SJCRH30 (cell line): Measurements from ENCODE around the gene S100A9. TPM values are rescaled to one million over a fixed set of nuclear protein-coding genes. Genes with fewer than 3 reads are reported as not detected.

ENCODE experiments used
- DNase-seq, 2 experiments: peaks; one replicate each; pipeline ENCODE4 v3.0.0-alpha.2; 2015 to 2020
- H3K27ac ChIP-seq: fragments of 250-450 bp; sonication (Bioruptor Pico); 2 replicates; pipeline ENCODE4 v1.5.1; 2020; ENCODE audit warnings: mild to moderate bottlenecking, moderate library complexity
- H3K27me3 ChIP-seq: fragments of 250-450 bp; sonication (Bioruptor Pico); 2 replicates; pipeline ENCODE4 v1.5.1; 2020; ENCODE audit warnings: mild to moderate bottlenecking, moderate library complexity
- H3K36me3 ChIP-seq: fragments of 250-450 bp; sonication (Bioruptor Pico); 2 replicates; pipeline ENCODE4 v1.5.1; 2020; ENCODE audit warnings: mild to moderate bottlenecking, moderate library complexity
- H3K4me1 ChIP-seq: fragments of 250-450 bp; sonication (Bioruptor Pico); 2 replicates; pipeline ENCODE4 v1.5.1; 2020; ENCODE audit warnings: mild to moderate bottlenecking, moderate library complexity
- H3K4me3 ChIP-seq: fragments of 250-450 bp; sonication (Bioruptor Pico); 2 replicates; pipeline ENCODE4 v1.5.1; 2020; ENCODE audit warnings: mild to moderate bottlenecking, moderate library complexity
- H3K9me3 ChIP-seq: fragments of 250-450 bp; sonication (Bioruptor Pico); replicated peaks from 2 replicates; pipeline ENCODE4 v1.5.1; 2020; ENCODE audit warnings: mild to moderate bottlenecking, moderate library complexity
- total RNA-seq: library from RNA; depleted of rRNA; stranded (reverse); fragments of >200 nt; shearing (Covaris generic); gene quantifications from 2 replicates; pipeline ENCODE4 v1.2.3, GENCODE V29; 2014

The S100A9 gene
- total RNA-seq, 1 experiment from 2014 or later, result not detected

- Histone ChIP-seq H3K9me3 (no peaks in the 10 kb centered on the region), H3K4me3 (no peak overlapping the region), H3K27me3 (no peaks in the 10 kb centered on the region), H3K27ac (no peak overlapping the region), H3K36me3 (no peaks in the 10 kb centered on the region), H3K4me1 (no peaks in the 10 kb centered on the region)
- no peak for DNase-seq
Measured at GRCh38 chr1:153380711-153381110, 23.1 kb downstream of the S100A9 start.

- Histone ChIP-seq H3K36me3 (no peaks in the 10 kb centered on the region), H3K4me1 (no peaks in the 10 kb centered on the region), H3K27me3 (no peaks in the 10 kb centered on the region; the same call in 1 of the 2 replicates), H3K27ac (no peak overlapping the region), H3K4me3 (no peak overlapping the region), H3K9me3 (no peaks in the 10 kb centered on the region)
- DNase-seq, result no peak
Measured at GRCh38 chr1:153384958-153385580, 27.4 kb downstream of the S100A9 start.

- no peak for DNase-seq
- no peaks in the 10 kb centered on the region for H3K36me3 ChIP-seq
- H3K4me3 ChIP-seq, result no peak overlapping the region
- no peaks in the 10 kb centered on the region for H3K9me3 ChIP-seq
- H3K4me1 ChIP-seq, result no peaks in the 10 kb centered on the region
- no peak overlapping the region for H3K27ac ChIP-seq
- no peaks in the 10 kb centered on the region; the same call in 1 of the 2 replicates for H3K27me3 ChIP-seq
Measured at GRCh38 chr1:153386500-153386901, 28.8 kb downstream of the S100A9 start.

GRCh38 chr1:153387001-153387400 is 29.3 kb downstream of the S100A9 start:
- Histone ChIP-seq H3K36me3 (no peaks in the 10 kb centered on the region), H3K4me3 (no peak overlapping the region), H3K27me3 (no peaks in the 10 kb centered on the region; the same call in 1 of the 2 replicates), H3K4me1 (no peaks in the 10 kb centered on the region), H3K9me3 (no peaks in the 10 kb centered on the region), H3K27ac (no peak overlapping the region)
- DNase-seq, result no peak

GRCh38 chr1:153387785-153388184 is 30.1 kb downstream of the S100A9 start:
- no peak for DNase-seq
- Histone ChIP-seq H3K36me3 (no peaks in the 10 kb centered on the region), H3K4me3 (no peak overlapping the region), H3K27me3 (no peaks in the 10 kb centered on the region; the same call in 1 of the 2 replicates), H3K27ac (no peak overlapping the region), H3K9me3 (no peaks in the 10 kb centered on the region), H3K4me1 (no peaks in the 10 kb centered on the region)

- Histone ChIP-seq H3K4me3 (no peak overlapping the region), H3K27me3 (no peaks in the 10 kb centered on the region; the same call in 1 of the 2 replicates), H3K36me3 (no peaks in the 10 kb centered on the region), H3K27ac (no peak overlapping the region), H3K9me3 (no peaks in the 10 kb centered on the region), H3K4me1 (no peaks in the 10 kb centered on the region)
- DNase-seq, result no peak
Measured at GRCh38 chr1:153389401-153389800, 31.7 kb downstream of the S100A9 start.

GRCh38 chr1:153389973-153390879 is 32.6 kb downstream of the S100A9 start:
- Histone ChIP-seq H3K9me3 (no peaks in the 10 kb centered on the region), H3K27ac (no peak overlapping the region), H3K4me1 (no peaks in the 10 kb centered on the region), H3K36me3 (no peaks in the 10 kb centered on the region), H3K27me3 (no peaks in the 10 kb centered on the region; the same call in 1 of the 2 replicates), H3K4me3 (no peak overlapping the region)
- DNase-seq, result no peak

GRCh38 chr1:153390938-153391710 is 33.5 kb downstream of the S100A9 start, which contains the start of gene S100A8:
S100A8 (minus strand) TSS chr1:153391073; CDS start chr1:153390535, 538 bp downstream.
- Histone ChIP-seq H3K4me1 (no peaks in the 10 kb centered on the region), H3K36me3 (no peaks in the 10 kb centered on the region), H3K4me3 (no peak within 1 kb of the TSS), H3K27me3 (no peaks in the 10 kb centered on the region; the same call in 1 of the 2 replicates), H3K9me3 (no peaks in the 10 kb centered on the region), H3K27ac (no peak within 1 kb of the TSS)
- peak in 1 of 2 experiments; percentile 6 for DNase-seq

GRCh38 chr1:153392258-153392657 is 34.6 kb downstream of the S100A9 start:
- H3K36me3 ChIP-seq, result no peaks in the 10 kb centered on the region
- H3K27me3 ChIP-seq, result no peaks in the 10 kb centered on the region; the same call in 1 of the 2 replicates
- no peak overlapping the region for H3K4me3 ChIP-seq
- no peaks in the 10 kb centered on the region for H3K9me3 ChIP-seq
- no peaks in the 10 kb centered on the region for H3K4me1 ChIP-seq
- DNase-seq, result no peak
- H3K27ac ChIP-seq, result no peak overlapping the region

- Histone ChIP-seq H3K27ac (no peak overlapping the region), H3K4me3 (no peak overlapping the region), H3K27me3 (peaks cover 2% of the 10 kb centered on the region; the same call in 1 of the 2 replicates), H3K9me3 (no peaks in the 10 kb centered on the region), H3K36me3 (no peaks in the 10 kb centered on the region), H3K4me1 (no peaks in the 10 kb centered on the region)
- DNase-seq, result no peak
Measured at GRCh38 chr1:153392822-153393221, 35.2 kb downstream of the S100A9 start.

- DNase-seq, result no peak
- Histone ChIP-seq H3K4me1 (no peaks in the 10 kb centered on the region), H3K4me3 (no peak overlapping the region), H3K27ac (no peak overlapping the region), H3K36me3 (no peaks in the 10 kb centered on the region), H3K27me3 (peaks cover 3% of the 10 kb centered on the region; the same call in 1 of the 2 replicates), H3K9me3 (no peaks in the 10 kb centered on the region)
Measured at GRCh38 chr1:153393926-153394325, 36.3 kb downstream of the S100A9 start.

GRCh38 chr1:153394391-153394790 is 36.7 kb downstream of the S100A9 start:
- H3K9me3 ChIP-seq, result no peaks in the 10 kb centered on the region
- no peaks in the 10 kb centered on the region for H3K36me3 ChIP-seq
- peaks cover 3% of the 10 kb centered on the region; the same call in 1 of the 2 replicates for H3K27me3 ChIP-seq
- no peak for DNase-seq
- H3K4me1 ChIP-seq, result no peaks in the 10 kb centered on the region
- no peak overlapping the region for H3K27ac ChIP-seq
- H3K4me3 ChIP-seq, result no peak overlapping the region

- no peak overlapping the region for H3K27ac ChIP-seq
- no peaks in the 10 kb centered on the region for H3K4me1 ChIP-seq
- DNase-seq, result no peak
- H3K27me3 ChIP-seq, result peaks cover 3% of the 10 kb centered on the region; the same call in 1 of the 2 replicates
- no peak overlapping the region for H3K4me3 ChIP-seq
- no peaks in the 10 kb centered on the region for H3K36me3 ChIP-seq
- no peaks in the 10 kb centered on the region for H3K9me3 ChIP-seq
Measured at GRCh38 chr1:153395136-153395685, 37.6 kb downstream of the S100A9 start.

GRCh38 chr1:153395776-153396175 is 38.1 kb downstream of the S100A9 start:
- Histone ChIP-seq H3K27ac (no peak overlapping the region), H3K4me1 (no peaks in the 10 kb centered on the region), H3K4me3 (no peak overlapping the region), H3K36me3 (no peaks in the 10 kb centered on the region), H3K27me3 (peaks cover 3% of the 10 kb centered on the region; the same call in 1 of the 2 replicates), H3K9me3 (no peaks in the 10 kb centered on the region)
- DNase-seq, result no peak
